ENCODE data around the gene COL5A1. TPM values are rescaled to one million over a fixed set of nuclear protein-coding genes. Genes with fewer than 3 reads are reported as not detected.

The COL5A1 gene
- 2.8 and 8.3 TPM in 2 replicates for total RNA-seq

DNA sequence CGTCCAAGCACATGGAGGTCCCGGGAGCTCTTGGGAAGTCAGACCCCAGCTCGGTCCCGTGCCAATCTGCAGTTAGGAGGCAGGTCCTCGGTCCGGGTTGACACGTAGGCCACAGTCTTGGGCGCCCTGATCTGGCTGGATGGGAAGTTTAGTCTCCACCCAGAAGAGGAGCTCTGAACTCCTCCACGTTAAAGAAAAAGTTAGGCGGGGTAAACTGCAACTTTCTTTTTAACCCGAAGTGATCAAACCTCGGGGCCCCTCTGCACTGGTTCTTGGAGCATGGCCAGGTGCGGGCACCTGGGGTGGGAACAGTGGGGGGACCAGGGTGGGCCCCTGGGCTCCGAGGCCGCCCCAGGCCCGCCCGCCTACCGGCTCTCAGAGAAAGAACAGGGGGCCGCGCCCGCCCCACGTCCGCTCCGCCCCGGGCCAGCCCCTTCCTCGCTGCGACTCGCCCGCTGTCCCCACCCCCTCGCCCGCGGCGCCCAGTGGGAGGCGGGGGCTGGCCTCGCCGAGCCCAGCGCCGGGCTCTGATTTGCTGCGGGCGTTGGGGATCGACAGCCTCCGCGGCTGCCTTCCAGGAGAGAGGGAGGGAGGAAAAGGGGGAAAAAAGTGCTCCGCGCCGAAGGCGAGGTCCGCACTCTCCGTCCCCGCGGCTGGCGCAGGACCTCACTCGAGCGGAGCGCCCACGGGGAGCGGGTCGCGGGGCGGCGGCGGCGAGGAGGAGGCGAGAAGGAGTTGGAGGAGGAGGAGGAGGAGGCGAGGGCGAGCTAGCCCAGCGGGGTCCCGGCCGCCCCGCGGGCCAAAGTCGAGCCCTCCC lies at the start of gene COL5A1:
Gene COL5A1 (plus strand): TSS at position 631 of the 817 bp plus-strand sequence. CDS start 385 bp downstream, outside the sequence.
- peak; percentile 86 to 87 for DNase-seq (ENCODE audit: low read depth in 2 of 2)

DNA sequence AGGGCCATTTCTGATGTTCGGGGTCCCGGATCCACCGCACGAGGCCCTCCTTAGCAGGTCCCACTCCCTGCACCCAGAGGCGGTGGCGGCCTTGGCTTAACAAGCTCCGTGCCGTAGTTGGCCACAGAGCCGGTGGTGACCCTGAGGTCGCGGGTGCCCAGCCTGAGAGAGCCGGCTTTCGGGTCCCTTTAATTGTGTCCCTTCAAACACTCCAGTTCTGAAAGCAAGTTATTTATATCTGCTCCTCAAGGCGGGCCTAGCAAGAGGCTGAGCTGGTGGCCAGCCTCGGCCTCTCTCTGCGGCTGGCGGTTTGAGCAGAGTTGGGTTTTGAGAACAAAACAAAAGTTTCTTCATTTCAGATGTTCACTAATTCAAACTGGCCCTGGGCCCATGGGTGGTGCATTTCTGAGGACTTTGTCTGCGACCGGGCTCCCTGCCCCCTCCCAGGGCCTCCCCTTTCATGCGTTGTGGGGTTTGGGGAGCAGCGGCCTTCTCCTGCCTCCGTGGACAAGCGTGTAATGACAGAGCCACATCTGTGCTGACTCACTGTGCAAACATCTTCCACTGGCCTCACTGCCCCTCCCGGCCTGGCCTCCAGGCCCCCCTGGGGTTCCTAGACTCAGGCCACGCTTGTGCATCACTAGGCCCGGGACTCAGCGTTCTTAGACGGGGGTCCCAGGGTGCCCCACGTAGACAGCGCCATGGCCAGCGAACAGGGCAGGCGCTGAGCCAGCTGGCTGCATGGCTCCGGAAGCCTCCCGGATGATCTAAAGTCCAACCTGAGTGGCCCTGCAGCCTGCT lies 49.4 kb upstream of the COL5A1 start:
- no peak for DNase-seq (ENCODE audit: low read depth in 2 of 2)

DNA sequence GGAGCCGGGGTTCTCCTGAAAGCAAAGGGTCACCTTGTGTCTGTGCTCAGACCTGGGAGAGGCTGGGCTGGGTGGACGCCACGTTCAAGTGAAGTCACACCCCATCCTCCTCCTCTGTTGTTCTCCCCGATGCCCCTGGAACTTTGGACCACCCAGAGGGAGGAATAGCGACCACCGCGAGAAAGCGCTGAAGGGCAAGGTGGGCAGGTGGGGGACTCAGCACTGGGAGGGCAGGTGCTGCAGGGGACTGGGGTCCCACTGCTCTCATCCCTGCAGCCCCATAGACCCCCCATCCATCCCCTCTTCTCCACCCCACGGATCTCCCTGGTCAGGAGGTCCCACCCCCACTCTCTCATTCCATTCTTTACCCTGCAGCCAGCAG lies 48.8 kb upstream of the COL5A1 start:
- DNase-seq (ENCODE audit: low read depth in 2 of 2): no peak

DNA sequence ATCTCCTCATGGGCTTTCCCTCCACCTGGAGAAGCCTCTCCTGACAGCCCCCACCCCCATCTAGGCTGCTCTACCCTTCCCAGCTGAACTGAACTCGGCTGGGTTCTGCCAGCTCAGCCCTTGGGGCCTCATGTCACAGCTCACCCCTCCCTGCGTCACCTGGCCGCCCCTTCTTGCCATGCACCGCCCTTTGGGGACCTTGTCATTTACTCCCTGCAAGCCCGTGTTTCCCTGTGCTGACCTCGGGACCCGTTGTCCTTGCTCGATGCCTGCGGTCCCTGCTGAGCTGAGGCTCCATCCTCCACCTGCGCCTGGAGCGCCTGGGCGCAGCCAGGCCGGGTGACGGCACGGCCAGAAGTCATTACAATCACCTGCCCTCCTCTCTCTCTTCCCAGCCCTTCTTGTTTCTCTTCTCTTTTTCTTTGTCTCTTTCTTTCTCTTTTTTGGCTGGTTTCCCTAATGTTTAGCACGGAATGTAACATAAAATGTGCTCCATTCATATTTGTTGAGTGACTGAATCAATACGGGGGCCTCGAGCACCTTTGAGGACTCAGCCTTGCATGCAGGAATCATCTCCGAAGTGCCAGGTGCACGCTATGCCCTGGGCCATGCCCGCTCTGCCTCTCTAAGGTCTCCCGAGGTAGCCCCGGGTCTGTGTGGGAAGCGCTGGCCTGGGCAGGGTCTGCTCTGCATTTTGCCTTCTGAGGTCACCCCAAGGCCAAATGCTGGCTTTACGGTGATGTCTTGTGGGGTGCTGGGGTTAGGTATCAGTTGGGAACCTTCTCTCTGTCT lies 48.1 kb upstream of the COL5A1 start:
- no peak for DNase-seq (ENCODE audit: low read depth in 2 of 2)

DNA sequence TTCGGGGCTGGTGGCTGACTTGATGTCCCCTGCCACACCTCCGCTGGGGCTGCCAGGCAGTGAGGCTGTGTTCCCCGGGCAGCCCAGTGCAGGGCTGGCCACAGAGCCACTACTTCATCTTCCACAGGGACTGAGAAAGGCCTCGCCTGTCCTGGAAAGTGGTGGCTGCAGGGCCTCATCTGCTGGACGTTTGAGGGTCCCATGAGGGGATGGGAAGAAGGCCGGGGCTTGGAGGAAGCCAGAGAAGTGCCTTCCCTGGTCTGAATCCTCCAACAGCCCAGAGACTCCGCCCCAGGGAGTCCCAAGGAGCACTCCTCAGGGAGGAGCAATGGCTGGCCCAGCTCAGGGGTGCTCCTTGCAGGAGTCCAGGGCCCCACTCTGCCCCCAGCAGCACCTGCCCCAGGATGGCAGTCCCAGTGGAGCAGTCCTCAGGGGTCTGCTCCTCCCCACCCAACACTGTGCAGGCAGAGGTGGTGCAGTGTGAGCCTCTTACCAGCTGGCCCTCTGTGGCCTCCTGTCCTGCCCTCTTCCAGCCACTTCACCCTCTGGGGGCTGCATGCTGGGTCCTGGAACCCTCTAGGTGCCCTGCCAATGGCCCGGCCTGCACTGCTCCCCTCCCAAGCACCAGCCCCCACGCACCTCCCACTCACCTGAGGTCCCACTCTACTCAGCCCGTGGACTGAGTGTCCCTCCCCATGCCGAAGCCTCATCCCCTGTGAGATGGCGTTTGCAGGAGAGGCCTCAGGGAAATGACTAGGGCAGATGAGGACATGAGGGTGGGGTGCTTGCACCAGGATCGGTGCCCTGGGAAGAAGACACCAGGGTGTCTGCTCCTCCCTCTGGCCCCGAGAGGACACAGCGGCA lies 47.3 kb upstream of the COL5A1 start:
- DNase-seq (ENCODE audit: low read depth in 2 of 2): no peak

DNA sequence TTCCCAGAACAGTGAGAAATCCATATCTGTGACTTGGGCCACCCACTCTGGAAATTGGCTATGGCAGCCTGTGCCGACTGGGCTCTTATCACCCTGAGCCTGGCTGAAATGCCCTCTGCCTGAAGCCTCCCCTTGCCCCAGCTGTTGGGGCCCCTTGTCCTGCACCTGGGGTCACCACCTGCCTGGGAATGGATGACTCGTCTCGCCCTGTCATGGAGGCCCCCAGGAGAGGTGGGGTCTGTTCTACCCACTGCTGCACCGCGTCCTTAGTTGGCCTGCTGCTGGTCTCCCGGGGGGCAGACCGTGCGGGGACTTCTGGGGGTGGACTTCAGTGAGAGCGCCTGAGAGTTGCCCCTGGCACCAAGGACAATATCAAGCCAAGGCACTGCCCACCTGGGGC lies 46.6 kb upstream of the COL5A1 start:
- no peak for DNase-seq (ENCODE audit: low read depth in 2 of 2)

DNA sequence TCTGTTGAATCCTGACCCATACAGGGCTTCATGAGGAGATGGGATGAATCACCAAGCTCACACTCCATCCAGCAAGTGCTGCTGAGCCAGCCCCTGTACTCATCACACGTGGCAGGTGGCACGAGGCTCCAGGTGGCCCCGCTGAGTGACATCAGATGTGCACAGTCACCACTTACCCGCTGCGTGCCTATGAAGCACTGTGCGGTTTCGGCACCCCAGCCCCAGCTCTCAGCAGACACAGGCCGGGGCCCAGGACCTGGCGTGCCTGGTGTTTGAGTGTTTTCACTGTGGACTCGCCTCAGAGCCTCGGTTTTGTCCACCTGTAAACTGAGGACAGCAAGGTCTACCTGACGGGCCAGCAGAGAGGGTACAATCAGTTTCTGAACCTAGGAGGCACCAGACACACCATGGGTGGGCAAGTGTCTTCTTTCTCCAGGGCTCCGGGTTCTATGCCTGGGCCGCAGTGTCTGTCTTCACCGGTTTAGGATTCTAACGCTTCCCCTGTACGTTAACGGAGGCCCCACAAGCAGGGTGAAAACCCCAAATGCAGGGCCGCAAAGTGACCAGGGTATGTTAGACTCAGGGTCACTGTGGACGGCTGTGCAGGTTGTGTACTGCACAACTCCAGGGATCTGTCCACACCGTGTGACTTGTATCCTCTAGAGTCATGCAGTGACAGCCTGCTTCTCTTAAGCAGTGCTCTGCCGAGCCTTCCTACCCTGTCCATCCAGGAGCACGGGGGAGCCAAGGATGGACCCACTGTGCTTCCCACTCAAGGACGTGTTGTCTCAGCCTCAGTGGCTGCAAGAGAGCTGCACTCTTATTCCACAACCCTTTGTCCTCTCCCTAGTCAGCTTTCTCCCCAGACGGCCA lies 44.3 kb upstream of the COL5A1 start:
- DNase-seq (ENCODE audit: low read depth in 2 of 2): no peak

DNA sequence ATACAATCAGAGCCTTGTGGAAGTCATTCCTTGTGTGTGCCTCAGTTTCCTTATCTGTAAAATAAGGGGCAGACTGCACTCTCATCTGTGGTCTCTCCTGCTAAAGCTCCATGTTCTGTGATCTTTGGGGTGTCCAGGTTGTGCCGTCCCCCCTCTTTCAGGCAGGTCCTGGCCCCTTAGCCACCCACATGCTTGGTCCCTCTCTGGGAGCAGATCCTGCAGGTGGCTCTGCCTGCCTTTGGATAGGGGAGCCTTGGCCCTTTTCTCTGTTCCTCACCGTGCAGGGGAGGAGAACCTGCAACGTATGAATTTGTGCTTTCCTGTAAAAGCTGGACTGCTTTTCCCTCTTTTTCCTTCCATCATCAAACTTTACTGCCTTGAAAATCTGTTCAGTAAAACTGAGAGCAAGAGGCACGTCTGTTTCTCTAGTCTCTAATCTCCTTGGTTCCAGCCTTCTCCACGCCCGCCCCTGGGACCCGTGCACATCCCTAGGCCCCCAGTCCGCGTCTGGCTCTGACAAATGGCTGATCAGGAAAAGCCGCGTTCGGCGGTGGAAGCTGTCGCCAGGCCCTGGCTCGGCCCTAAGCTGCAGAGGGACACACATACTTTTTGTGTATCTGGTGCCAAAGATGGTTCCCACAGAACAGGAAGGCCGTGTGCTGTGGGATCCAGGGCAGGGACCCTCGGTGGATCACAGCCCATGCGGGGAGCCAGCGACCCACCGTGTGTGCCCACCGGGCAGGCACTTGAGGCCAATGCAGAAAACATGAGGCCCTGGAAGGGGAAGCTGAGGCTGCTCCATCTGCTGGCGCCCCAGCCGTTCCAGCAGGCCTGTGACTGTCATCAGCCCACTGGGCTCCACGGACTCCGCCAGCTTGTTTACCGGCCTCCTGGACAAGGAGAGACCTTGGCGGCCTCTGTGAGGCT lies 43.4 kb upstream of the COL5A1 start:
- DNase-seq (ENCODE audit: low read depth in 2 of 2): no peak

DNA sequence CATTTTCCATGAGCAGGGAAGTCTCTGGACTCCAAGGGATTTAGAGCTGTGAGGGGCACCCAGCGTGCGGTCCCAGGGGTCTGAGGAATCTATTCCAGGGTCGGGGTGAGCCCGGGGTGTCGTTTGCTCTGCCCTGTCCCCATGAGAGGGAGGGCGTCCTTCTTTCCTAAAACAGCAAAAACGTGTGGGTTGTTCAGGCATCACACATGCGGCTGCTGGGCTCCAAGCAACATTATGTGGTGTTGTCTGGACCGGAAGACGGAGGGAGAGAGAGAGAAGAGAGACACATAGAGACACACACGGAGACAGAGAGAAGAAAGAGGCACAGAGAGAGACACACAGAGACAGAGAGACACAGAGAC lies 42.7 kb upstream of the COL5A1 start:
- DNase-seq (ENCODE audit: low read depth in 2 of 2): no peak

DNA sequence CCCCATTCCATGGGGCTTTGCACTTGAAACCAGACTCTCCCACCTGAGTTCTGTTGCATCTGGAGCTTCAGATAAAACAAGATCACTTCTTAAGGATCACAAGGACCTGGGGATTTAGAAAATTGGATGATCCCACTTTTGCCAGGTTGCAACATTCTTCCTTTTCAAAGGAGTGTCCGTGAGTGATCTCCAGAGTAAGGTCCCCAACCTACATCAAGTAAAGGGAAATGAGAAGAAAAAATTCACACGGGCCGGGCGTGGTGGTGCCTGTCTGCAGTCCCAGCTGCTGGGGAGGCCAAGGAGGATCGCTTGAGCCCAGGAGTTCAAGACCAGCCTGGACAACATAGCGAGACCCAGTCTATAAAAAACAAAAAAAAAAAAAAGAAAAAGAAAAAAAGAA lies 41.2 kb upstream of the COL5A1 start:
- DNase-seq (ENCODE audit: low read depth in 2 of 2): no peak

DNA sequence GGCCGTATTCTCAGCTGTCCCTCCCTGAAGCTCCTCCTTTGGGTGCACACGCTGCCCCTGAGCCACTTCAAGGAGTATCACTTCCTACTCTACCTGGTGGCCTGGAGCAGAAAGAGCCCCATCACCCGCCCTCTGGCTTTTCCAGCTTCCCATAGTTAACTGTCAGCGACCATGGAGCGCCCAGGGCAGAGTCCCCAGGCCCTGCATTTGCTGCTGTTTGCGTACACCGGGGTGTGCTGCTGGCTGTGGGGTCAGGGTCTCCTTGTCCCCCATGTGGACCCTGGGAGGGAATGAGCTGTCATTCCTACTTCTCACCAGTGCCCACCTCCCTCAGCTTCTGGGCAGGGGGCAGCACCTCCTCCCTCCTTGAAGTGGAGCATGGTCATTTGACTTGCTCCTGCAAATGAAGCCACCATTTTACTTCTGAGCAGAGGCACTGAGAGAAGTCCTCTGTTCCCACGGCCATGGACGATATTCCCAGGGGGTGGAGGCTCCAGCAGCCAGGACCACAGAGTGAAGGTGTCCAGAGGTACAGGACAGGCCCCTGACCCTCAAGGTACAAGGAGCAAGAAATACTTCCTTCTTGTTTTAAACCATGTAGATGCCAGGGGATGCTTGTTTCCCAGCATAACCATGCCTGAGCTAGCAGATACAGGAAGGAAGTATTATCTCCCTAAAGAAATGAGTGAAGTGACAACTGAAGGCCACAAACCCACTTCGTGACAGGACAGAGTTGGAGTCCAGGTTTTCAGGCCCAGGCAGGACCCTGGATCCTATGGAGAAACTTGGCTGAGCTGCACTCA lies 40.6 kb upstream of the COL5A1 start:
- no peak for DNase-seq (ENCODE audit: low read depth in 2 of 2)

DNA sequence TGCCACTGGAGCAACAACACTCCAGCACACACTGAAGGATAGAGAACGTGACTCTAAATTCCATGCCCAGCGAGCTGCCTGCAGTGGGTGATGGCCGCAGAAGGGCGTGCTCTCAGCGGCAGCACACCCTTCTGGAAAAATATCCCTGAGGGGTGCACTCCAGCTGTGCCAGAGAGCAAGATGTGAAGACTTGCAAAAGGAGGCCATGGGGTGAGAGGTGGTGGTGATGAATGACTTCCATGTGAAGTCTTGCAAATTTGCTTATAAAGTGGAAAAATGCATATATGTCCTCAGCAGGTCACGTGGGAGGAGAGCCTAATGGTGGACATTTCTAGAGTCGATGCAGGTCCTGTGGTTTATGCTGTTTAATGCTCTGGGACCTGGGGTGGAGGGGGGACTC lies 39.8 kb upstream of the COL5A1 start:
- no peak for DNase-seq (ENCODE audit: low read depth in 2 of 2)

DNA sequence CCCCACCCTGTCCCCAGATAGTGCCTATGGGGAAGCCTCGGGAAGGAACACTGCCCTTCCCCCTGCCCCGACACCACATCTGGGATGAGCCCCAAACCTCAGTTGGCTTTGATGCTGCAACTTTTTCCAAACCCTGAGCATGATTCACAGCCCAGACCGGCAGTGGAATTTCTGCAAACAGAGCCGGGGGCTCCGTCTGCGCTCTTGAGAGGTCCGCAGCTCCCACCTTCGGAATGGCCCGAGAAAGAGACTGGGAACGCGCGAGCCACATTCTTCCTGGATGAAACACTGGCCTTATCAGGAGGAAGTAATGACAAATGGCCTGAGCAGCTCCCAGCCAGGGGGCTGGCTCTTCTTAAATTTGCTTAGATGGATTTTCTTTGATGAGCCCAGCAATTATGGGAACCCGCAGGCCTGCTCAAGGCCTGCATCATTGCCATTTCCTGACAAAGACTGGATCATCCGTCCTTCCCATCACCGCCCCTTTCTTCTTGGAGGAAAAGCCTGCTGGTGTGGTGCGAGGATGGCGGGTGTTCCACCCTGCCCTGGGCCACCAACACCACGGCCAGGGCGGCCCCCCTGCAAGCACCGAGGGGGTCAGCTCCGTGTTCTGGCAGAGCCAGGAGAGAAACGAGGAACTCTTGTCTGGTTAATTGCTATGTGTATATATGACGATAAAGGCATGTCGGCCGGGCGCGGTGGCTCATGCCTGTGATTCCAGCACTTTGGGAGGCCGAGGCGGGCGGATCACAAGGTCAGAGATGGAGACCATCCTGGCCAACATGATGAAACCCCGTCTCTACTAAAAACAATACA lies 38.8 kb upstream of the COL5A1 start:
- DNase-seq (ENCODE audit: low read depth in 2 of 2): peak in 1 of 2 donors; percentile 67

DNA sequence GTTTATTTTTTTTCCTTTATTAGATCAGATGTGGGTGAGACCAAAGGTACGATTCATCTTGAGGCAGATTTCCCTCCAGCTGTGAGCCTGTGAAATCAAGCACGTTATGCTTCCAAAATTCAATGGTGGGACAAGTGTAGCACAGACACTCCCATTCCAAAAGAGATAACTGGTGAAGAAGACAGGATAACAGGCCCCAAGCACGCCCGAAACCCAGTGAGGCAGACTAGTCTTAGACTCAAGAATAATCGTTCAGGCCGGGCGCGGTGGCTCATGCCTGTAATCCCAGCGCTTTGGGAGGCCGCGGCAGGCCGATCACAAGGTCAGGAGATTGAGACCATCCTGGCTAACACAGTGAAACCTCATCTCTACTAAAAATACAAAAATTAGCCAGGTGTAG lies 36.8 kb upstream of the COL5A1 start:
- DNase-seq (ENCODE audit: low read depth in 2 of 2): no peak

DNA sequence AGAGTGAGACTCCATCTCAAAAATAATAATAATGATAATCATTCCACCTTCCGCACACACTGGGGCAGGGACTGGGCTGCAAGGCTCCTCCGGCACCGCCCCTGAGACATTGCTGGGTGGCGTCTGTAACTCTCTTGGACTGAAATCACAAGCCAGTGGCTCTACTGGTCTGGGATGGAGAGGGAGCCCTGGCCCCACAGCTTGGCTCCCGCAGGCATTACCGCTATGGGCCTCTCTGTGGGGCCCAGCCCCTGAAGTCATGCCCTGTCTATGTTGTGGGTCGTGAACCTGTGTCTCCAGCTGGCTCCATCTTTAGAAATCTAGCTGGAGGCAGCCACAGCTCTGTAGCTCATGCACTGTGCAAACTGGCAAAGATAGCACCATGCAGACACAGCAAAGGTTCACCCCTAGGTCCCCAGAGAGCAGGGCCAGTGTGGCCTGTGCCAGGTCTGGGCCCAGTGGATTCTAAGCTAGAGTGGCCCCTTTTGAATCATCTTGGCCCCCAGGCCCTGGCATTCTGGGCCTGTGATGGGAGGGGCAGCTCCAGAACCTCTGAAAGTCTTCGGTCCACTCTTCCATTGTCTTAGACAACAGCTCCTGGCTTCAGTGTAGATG lies 36.1 kb upstream of the COL5A1 start:
- no peak for DNase-seq (ENCODE audit: low read depth in 2 of 2)

DNA sequence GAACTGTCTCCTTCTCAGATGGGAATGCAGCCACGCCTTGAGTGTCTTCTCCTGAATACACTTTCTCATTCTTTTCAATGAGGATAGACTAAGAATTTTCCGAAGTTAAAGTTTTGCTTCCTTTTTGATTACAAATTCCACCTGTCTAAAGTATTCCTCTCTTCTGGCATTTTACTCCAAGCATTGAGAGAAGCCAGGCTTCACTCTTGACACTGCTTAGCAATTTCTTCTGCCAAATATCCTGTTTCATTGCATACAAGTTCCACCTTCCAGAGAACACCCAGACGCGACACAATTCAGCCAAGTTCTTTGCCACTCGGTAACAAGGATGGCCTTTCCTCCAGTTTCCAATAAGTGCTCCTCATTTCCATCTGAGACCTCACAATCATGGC lies 35.6 kb upstream of the COL5A1 start:
- DNase-seq (ENCODE audit: low read depth in 2 of 2): no peak

Data from lung microvascular endothelial cell (primary cell).